Activated CD4-positive, alpha-beta T cell treated with anti-CD3 and anti-CD28 coated beads, Interleukin-2, amount 50 U/mL, for 48 hours (primary cell): ENCODE results near the gene GALNT17.
"Not testable (repeated sequence)": the region's sequence is repeated elsewhere in the genome, so short reads cannot be mapped to it uniquely, and the experiment has no call there.

Experiments used
- DNase-seq, 2 experiments: peaks; one replicate each; pipeline ENCODE4 v3.0.0-alpha.2; 2020

Gene GALNT17

GRCh38 chr7:71580027-71580426 is 448.1 kb downstream of the GALNT17 start:
- no peak for DNase-seq

- no peak for DNase-seq
Measured at GRCh38 chr7:71584256-71584655, 452.3 kb downstream of the GALNT17 start.

- DNase-seq = no peak
Measured at GRCh38 chr7:71591876-71592275, 459.9 kb downstream of the GALNT17 start.

GRCh38 chr7:71592388-71592787 is 460.4 kb downstream of the GALNT17 start:
- not testable (repeated sequence) for DNase-seq

GRCh38 chr7:71594736-71595135 is 462.8 kb downstream of the GALNT17 start:
- no peak for DNase-seq

GRCh38 chr7:71595176-71595575 is 463.2 kb downstream of the GALNT17 start:
- DNase-seq = no peak

GRCh38 chr7:71598553-71598952 is 466.6 kb downstream of the GALNT17 start:
- DNase-seq = no peak

- no peak for DNase-seq
Measured at GRCh38 chr7:71601851-71602250, 469.9 kb downstream of the GALNT17 start.

- DNase-seq = no peak
Measured at GRCh38 chr7:71604818-71605414, 473.0 kb downstream of the GALNT17 start.

- no peak for DNase-seq
Measured at GRCh38 chr7:71611986-71612385, 480.0 kb downstream of the GALNT17 start.

GRCh38 chr7:71612911-71613310 is 481.0 kb downstream of the GALNT17 start:
- DNase-seq = no peak

GRCh38 chr7:71613313-71613712 is 481.4 kb downstream of the GALNT17 start:
- DNase-seq = no peak

GRCh38 chr7:71615017-71615416 is 483.1 kb downstream of the GALNT17 start:
- DNase-seq = no peak

- DNase-seq = no peak
Measured at GRCh38 chr7:71616217-71616616, 484.3 kb downstream of the GALNT17 start.

- DNase-seq = no peak
Measured at GRCh38 chr7:71618278-71618677, 486.3 kb downstream of the GALNT17 start.

- DNase-seq = no peak
Measured at GRCh38 chr7:71625545-71625944, 493.6 kb downstream of the GALNT17 start.

- no peak for DNase-seq
Measured at GRCh38 chr7:71626206-71626605, 494.3 kb downstream of the GALNT17 start.

GRCh38 chr7:71627651-71628050 is 495.7 kb downstream of the GALNT17 start:
- no peak for DNase-seq

GRCh38 chr7:71630516-71630915 is 498.6 kb downstream of the GALNT17 start:
- no peak for DNase-seq

GRCh38 chr7:71633551-71634008 is 501.6 kb downstream of the GALNT17 start:
- DNase-seq = no peak

GRCh38 chr7:71635849-71636248 is 503.9 kb downstream of the GALNT17 start:
- not testable (repeated sequence) for DNase-seq

GRCh38 chr7:71636329-71636728 is 504.4 kb downstream of the GALNT17 start:
- DNase-seq = no peak

GRCh38 chr7:71637578-71637977 is 505.6 kb downstream of the GALNT17 start:
- no peak for DNase-seq

GRCh38 chr7:71638108-71638507 is 506.2 kb downstream of the GALNT17 start:
- DNase-seq = no peak

- no peak for DNase-seq
Measured at GRCh38 chr7:71639382-71640085, 507.6 kb downstream of the GALNT17 start.
